HepG2 (cell line): ENCODE data around the gene SLC2A8. TPM values are rescaled to one million over a fixed set of nuclear protein-coding genes. Genes with fewer than 3 reads are reported as not detected.

Experiments used
- ARNTL ChIP-seq: sonication (generic); formaldehyde crosslinking; IDR thresholded peaks from 2 replicates; pipeline ENCODE4 v1.4.0; 2020; ENCODE audit warnings: mild to moderate bottlenecking, missing genetic modification reagents
- ATF1 ChIP-seq: IDR thresholded peaks from 2 replicates; pipeline ENCODE4 v1.6.1; 2016; ENCODE audit warnings: mild to moderate bottlenecking, control low read depth
- GZF1 ChIP-seq: sonication (generic); formaldehyde crosslinking; IDR thresholded peaks from 2 replicates; pipeline ENCODE4 v1.5.1; 2020; ENCODE audit warnings: mild to moderate bottlenecking, missing genetic modification reagents
- KLF12 ChIP-seq: sonication (generic); formaldehyde crosslinking; IDR thresholded peaks from 2 replicates; pipeline ENCODE4 v1.4.0; 2020; ENCODE audit warnings: missing genetic modification reagents, borderline replicate concordance
- MXD4 ChIP-seq: IDR thresholded peaks from 2 replicates; pipeline ENCODE4 v1.6.1; 2016; ENCODE audit warnings: mild to moderate bottlenecking, missing biosample characterization, missing genetic modification reagents
- MYC ChIP-seq: sonication (generic); formaldehyde crosslinking; IDR thresholded peaks from 2 replicates; pipeline ENCODE4 v1.9.0; 2021; ENCODE audit warnings: missing genetic modification reagents, borderline replicate concordance
- NRL ChIP-seq: sonication (generic); formaldehyde crosslinking; IDR thresholded peaks from 2 replicates; pipeline ENCODE4 v1.5.0; 2020; ENCODE audit warnings: missing genetic modification reagents, mild to moderate bottlenecking, moderate library complexity, borderline replicate concordance
- SALL1 ChIP-seq: sonication (generic); formaldehyde crosslinking; IDR thresholded peaks from 2 replicates; pipeline ENCODE4 v1.8.0; 2022; ENCODE audit warnings: mild to moderate bottlenecking, missing genetic modification reagents
- SSRP1 ChIP-seq: IDR thresholded peaks from 2 replicates; pipeline ENCODE4 v1.6.1; 2016; ENCODE audit warnings: control low read depth
- THAP11 ChIP-seq: IDR thresholded peaks from 2 replicates; pipeline ENCODE4 v1.6.1; 2016; ENCODE audit warnings: missing biosample characterization, missing genetic modification reagents
- TOE1 ChIP-seq: sonication (generic); formaldehyde crosslinking; IDR thresholded peaks from 2 replicates; pipeline ENCODE4 v1.4.0; 2020; ENCODE audit warnings: mild to moderate bottlenecking, missing genetic modification reagents
- ZFP90 ChIP-seq: sonication (generic); formaldehyde crosslinking; IDR thresholded peaks from 2 replicates; pipeline ENCODE4 v1.8.0; 2022; ENCODE audit warnings: missing genetic modification reagents, mild to moderate bottlenecking, inconsistent platforms, borderline replicate concordance
- ZNF160 ChIP-seq: sonication (generic); formaldehyde crosslinking; IDR thresholded peaks from 2 replicates; pipeline ENCODE4 v1.8.0; 2022; ENCODE audit warnings: mild to moderate bottlenecking, inconsistent platforms, missing genetic modification reagents
- ZNF510 ChIP-seq: sonication (generic); formaldehyde crosslinking; IDR thresholded peaks from 2 replicates; pipeline ENCODE4 v1.4.0; 2020; ENCODE audit warnings: low read depth, mild to moderate bottlenecking, missing genetic modification reagents
- ZNF557 ChIP-seq: sonication (generic); formaldehyde crosslinking; IDR thresholded peaks from 2 replicates; pipeline ENCODE4 v1.4.0; 2020; ENCODE audit warnings: missing genetic modification reagents
- ZNF567 ChIP-seq: sonication (generic); formaldehyde crosslinking; IDR thresholded peaks from 2 replicates; pipeline ENCODE4 v1.8.1; 2023; ENCODE audit warnings: mild to moderate bottlenecking, missing genetic modification reagents, borderline replicate concordance
- ZNF768 ChIP-seq: sonication (generic); formaldehyde crosslinking; IDR thresholded peaks from 2 replicates; pipeline ENCODE4 v1.4.0; 2020; ENCODE audit warnings: missing genetic modification reagents
- polyA plus RNA-seq, 8 experiments: library from polyadenylated mRNA; depleted of rRNA in 3 of 8; stranded (reverse) in 7 of 8; unstranded in 1 of 8; fragments of >200 nt; fragmentation: Illumina TruSeq in 4 of 8; extraction: Trizol in 4 of 8; gene quantifications; 2 replicates each; pipeline versions ENCODE4 v1.2.1 to v1.2.3, GENCODE V29; 2011 to 2016; ENCODE audit warnings: low read depth in 4 of 8, missing spikeins in 1 of 8, mixed read lengths in 1 of 8; ENCODE audit not compliant: insufficient read depth in 1 of 8
- total RNA-seq, 5 experiments: library from RNA; depleted of rRNA; stranded (reverse); fragments of >200 nt; fragmentation: Illumina TruSeq; extraction: Trizol; gene quantifications; 2 replicates each; pipeline ENCODE4 v1.2.3, GENCODE V29; 2016; ENCODE audit warnings: low read depth in 1 of 5
- TF ChIP-seq, protein P1 (sequence below): IDR thresholded peaks from 2 replicates; pipeline ENCODE4 v1.6.1; 2016; ENCODE audit warnings: mild to moderate bottlenecking
- TF ChIP-seq, protein P2 (sequence below): sonication (generic); formaldehyde crosslinking; IDR thresholded peaks from 2 replicates; pipeline ENCODE4 v1.9.0; 2022; ENCODE audit warnings: missing genetic modification reagents, mild to moderate bottlenecking, borderline replicate concordance
- TF ChIP-seq, protein P3 (sequence below): IDR thresholded peaks from 2 replicates; pipeline ENCODE4 v1.6.1; 2016
- TF ChIP-seq, protein P4 (sequence below): sonication (generic); formaldehyde crosslinking; IDR thresholded peaks from 2 replicates; pipeline ENCODE4 v1.8.1; 2023; ENCODE audit warnings: mild to moderate bottlenecking, missing genetic modification reagents
- TF ChIP-seq, protein P5 (sequence below): IDR thresholded peaks from 2 replicates; pipeline ENCODE4 v1.6.1; 2016
- TF ChIP-seq, protein P6 (sequence below): sonication (generic); formaldehyde crosslinking; IDR thresholded peaks from 2 replicates; pipeline ENCODE4 v1.5.0; 2020; ENCODE audit warnings: missing genetic modification reagents, mild to moderate bottlenecking, borderline replicate concordance

SLC2A8 gene
- total and polyA plus RNA-seq, 2 of the 13 experiments (the other 11 are each of a cell fraction or from before 2014, with no cell fraction given): 22.6 to 48.6 TPM

DNA sequence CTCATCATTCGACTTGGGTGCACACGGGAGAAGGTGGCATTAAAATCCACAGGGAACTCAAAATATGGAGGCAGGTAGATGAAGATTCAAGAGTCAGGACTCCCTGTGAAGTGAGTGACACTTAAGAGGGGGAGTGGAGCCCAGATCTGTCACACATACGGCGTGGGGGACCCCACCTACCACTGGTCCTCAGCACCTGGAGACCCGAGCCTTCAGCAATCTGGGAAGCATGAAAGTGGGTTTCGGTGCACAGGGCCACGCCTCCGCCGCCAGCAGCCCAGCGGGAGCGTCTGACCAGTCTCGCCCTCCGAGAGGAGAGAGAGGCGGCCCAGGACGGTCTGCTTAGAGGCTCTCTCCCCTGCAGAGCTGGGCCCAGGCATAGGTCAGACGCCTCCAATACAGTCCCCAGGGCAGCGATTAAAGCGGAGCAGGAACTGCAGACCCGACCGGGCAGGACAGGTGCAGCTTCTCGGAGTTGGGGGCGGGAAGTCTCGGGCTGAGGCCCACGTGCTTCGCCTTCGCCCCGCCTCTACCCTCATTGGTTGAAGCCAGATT, 639 bp upstream of the SLC2A8 start (continued):
- TF ChIP-seq, protein P1, sequence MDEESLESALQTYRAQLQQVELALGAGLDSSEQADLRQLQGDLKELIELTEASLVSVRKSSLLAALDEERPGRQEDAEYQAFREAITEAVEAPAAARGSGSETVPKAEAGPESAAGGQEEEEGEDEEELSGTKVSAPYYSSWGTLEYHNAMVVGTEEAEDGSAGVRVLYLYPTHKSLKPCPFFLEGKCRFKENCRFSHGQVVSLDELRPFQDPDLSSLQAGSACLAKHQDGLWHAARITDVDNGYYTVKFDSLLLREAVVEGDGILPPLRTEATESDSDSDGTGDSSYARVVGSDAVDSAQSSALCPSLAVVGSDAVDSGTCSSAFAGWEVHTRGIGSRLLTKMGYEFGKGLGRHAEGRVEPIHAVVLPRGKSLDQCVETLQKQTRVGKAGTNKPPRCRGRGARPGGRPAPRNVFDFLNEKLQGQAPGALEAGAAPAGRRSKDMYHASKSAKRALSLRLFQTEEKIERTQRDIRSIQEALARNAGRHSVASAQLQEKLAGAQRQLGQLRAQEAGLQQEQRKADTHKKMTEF (CRISPR knock-in tag): 0 out of 2 replicates have a peak, but pooled peaks have one; percentile 7
- peak; percentile 41; the same call in 1 of the 2 replicates for TF ChIP-seq NRL (CRISPR knock-in tag)
- TF ChIP-seq, protein P2, sequence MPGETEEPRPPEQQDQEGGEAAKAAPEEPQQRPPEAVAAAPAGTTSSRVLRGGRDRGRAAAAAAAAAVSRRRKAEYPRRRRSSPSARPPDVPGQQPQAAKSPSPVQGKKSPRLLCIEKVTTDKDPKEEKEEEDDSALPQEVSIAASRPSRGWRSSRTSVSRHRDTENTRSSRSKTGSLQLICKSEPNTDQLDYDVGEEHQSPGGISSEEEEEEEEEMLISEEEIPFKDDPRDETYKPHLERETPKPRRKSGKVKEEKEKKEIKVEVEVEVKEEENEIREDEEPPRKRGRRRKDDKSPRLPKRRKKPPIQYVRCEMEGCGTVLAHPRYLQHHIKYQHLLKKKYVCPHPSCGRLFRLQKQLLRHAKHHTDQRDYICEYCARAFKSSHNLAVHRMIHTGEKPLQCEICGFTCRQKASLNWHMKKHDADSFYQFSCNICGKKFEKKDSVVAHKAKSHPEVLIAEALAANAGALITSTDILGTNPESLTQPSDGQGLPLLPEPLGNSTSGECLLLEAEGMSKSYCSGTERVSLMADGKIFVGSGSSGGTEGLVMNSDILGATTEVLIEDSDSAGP (CRISPR knock-in tag): 0 out of 2 replicates have a peak, but pooled peaks have one; percentile 57
- peak; percentile 77; the same call in 1 of the 2 replicates for TF ChIP-seq MYC (CRISPR knock-in tag)
- TF ChIP-seq, protein P3, sequence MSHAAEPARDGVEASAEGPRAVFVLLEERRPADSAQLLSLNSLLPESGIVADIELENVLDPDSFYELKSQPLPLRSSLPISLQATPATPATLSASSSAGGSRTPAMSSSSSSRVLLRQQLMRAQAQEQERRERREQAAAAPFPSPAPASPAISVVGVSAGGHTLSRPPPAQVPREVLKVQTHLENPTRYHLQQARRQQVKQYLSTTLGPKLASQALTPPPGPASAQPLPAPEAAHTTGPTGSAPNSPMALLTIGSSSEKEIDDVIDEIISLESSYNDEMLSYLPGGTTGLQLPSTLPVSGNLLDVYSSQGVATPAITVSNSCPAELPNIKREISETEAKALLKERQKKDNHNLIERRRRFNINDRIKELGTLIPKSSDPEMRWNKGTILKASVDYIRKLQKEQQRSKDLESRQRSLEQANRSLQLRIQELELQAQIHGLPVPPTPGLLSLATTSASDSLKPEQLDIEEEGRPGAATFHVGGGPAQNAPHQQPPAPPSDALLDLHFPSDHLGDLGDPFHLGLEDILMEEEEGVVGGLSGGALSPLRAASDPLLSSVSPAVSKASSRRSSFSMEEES: peak; percentile 58; the same call in 1 of the 2 replicates
- TF ChIP-seq SALL1 (CRISPR knock-in tag): peak; percentile 54
- TF ChIP-seq THAP11 (CRISPR knock-in tag): peak; percentile 46; the same call in 1 of the 2 replicates
- TF ChIP-seq ARNTL (CRISPR knock-in tag): peak; percentile 71; the same call in 1 of the 2 replicates
- TF ChIP-seq, protein P4, sequence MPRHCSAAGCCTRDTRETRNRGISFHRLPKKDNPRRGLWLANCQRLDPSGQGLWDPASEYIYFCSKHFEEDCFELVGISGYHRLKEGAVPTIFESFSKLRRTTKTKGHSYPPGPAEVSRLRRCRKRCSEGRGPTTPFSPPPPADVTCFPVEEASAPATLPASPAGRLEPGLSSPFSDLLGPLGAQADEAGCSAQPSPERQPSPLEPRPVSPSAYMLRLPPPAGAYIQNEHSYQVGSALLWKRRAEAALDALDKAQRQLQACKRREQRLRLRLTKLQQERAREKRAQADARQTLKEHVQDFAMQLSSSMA: 0 out of 2 replicates have a peak, but pooled peaks have one; percentile 41
- TF ChIP-seq ZNF768 (CRISPR knock-in tag): peak; percentile 22; the same call in 1 of the 2 replicates
- peak; percentile 61 for TF ChIP-seq ZFP90 (CRISPR knock-in tag)
- TF ChIP-seq TOE1 (CRISPR knock-in tag): no peak
- peak; percentile 14; the same call in 1 of the 2 replicates for TF ChIP-seq KLF12 (CRISPR knock-in tag)
- TF ChIP-seq ATF1 (CRISPR knock-in tag): peak; percentile 55; the same call in 1 of the 2 replicates
- 0 out of 2 replicates have a peak, but pooled peaks have one; percentile 50 for TF ChIP-seq ZNF557 (CRISPR knock-in tag)
- peak; percentile 86 for TF ChIP-seq MXD4 (CRISPR knock-in tag)
- no peak for TF ChIP-seq GZF1 (CRISPR knock-in tag)
- TF ChIP-seq, protein P5, sequence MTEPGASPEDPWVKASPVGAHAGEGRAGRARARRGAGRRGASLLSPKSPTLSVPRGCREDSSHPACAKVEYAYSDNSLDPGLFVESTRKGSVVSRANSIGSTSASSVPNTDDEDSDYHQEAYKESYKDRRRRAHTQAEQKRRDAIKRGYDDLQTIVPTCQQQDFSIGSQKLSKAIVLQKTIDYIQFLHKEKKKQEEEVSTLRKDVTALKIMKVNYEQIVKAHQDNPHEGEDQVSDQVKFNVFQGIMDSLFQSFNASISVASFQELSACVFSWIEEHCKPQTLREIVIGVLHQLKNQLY: 0 out of 2 replicates have a peak, but pooled peaks have one; percentile 19
- TF ChIP-seq ZNF160 (CRISPR knock-in tag): 0 out of 2 replicates have a peak, but pooled peaks have one; percentile 60
- TF ChIP-seq ZNF567 (CRISPR knock-in tag): 0 out of 2 replicates have a peak, but pooled peaks have one; percentile 43
- TF ChIP-seq SSRP1: no peak; the same call in 1 of the 2 replicates
- TF ChIP-seq, protein P6, sequence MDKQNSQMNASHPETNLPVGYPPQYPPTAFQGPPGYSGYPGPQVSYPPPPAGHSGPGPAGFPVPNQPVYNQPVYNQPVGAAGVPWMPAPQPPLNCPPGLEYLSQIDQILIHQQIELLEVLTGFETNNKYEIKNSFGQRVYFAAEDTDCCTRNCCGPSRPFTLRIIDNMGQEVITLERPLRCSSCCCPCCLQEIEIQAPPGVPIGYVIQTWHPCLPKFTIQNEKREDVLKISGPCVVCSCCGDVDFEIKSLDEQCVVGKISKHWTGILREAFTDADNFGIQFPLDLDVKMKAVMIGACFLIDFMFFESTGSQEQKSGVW (CRISPR knock-in tag): no peak
- TF ChIP-seq ZNF510 (CRISPR knock-in tag): no peak
